Measurements from ENCODE around the gene MAPKAPK5.
"Not testable (repeated sequence)": the region's sequence is repeated elsewhere in the genome, so short reads cannot be mapped to it uniquely, and the experiment has no call there.

The MAPKAPK5 gene

DNA sequence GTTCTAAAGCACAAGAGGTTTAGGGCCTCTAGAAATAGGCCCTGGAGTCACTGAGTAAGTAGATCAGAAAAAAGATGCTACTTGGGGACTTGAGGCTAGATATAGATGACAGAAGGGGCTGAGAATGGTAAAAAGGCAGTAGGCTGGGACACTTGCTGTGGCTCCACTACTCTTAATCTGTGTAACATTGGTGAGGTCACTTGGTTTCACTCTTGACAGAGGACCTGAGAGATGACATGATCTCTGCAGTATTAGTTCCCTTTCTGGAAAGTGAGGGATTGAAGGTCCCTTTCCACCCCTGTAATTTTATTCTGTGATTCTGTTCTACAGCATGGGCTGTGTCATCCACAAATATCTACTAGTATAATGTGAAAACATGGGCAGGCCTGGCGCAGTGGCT is 39.7 kb downstream of the MAPKAPK5 start:
- in situ Hi-C loops (cut with HindIII; ENCODE audit: low sequenced_read_pairs): no loop called here

DNA sequence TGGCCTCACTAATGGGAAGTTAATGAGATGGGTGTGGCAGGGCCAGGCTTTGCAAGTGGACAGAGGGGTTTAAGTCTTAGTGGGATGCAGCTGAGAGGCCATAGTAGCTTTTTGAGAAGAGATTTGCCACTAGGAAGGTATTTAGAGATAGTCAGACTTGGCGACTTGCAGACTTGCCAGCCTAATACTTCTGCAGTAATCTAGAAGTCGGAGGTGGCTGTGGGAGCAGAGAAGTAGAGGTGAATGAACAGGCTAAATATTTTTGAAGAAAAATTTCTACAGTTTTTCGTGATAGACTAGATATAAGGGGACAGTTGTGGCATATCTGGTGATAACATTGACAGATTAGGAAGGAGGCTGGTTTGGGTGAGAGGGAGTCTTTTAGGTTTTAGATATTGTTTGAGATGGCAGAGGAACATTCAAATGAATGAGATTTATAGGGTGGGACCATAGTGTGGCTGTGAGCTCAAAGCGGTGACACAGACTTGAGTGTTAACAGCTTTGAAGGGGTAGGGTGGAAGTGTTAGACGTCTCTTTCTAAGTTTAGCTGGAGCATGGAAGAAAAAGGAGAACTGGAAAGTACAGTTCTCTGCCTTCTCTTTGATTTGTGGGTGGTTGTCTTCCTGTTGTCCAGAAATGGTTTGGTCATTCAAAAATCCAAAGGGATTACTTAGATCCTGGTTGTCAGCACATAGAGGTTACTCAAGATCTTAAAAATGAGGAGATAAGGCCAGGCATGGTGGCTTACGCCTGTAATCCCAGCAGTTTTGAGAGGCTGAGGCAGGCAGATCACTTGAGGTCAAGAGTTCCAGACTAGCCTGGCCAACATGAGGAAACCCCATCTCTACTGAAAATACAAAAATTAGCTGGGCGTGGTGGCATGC is 44.9 kb downstream of the MAPKAPK5 start:
- in situ Hi-C loops (cut with HindIII; ENCODE audit: low sequenced_read_pairs): no loop called here

DNA sequence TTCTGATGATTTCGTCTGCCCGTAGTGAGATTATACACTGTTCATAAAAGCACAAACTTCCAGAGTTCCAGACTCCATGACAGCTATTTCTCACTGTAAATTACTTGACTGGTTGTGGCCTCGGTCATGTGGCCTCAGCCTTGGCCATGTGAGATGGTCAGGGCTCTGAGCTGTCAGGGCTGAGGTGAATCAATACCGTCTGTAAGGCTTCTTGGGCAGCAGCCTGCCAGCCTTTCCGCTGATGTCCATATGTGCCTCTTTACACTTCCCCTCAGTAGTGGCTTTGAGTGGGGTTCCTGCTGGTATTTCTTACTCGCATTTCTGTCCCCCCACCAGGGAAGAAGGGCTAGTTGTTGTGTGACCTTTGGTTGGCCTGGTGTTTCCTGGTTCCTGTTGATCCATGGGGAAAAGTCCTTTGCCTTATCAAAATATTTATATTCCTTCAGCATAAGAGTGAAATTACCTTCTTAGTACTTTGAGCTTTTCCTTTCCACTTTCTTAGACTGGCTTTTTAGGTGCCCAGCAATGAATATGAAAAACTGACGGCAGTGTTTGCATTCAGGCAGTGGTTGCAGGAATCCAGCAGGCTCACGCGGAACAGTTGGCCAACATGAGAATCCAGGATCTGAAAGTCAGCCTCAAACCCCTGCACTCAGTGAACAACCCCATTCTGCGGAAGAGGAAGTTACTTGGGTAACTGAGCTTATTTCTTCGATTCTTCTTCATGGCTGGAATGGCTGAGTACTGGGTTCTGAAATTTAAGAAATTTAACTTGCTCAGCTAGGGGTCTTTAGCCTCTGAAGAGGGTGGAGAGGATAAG is 46.1 kb downstream of the MAPKAPK5 start:
- in situ Hi-C loops (cut with HindIII; ENCODE audit: low sequenced_read_pairs): no loop called here

DNA sequence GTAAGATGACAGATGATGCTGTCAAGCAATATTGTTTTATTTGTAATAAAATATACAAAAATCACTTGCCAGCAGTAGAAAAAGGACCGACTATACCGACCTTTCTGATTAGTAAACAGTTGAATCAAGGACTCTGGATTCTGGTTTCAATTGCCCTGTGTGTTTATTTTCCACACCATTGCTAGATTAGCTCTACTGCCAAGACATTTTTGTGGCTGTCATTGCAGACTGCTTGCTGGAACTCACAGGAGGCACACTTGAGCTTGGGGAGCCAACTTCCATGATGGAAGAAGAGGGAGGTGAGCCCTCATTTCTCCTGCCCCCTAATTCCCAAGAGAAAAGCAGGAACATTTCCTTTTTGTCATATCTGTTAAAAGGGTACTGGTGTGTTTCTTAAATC is 51.3 kb downstream of the MAPKAPK5 start:
- in situ Hi-C loops (cut with HindIII; ENCODE audit: low sequenced_read_pairs): no loop called here

DNA sequence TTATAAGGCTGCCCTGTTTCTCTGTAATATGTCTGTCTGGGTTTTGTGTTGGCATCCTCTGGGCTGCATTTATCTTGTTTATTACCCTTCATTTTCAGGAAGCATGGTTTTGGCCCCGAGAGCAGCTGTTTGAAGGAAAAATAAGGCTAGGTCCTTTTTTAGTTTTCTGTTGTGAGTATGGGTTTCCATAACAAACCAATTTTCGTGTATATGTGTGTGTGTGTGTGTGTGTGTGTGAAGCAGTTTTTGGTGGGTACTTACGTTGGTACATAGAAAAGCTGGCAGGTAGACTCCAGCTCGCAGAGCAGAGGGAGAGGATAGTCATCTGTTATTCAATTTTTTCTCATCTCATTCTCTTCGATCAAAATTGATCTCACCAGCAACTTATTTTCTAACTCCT is 52.5 kb downstream of the MAPKAPK5 start:
- in situ Hi-C loops (cut with HindIII; ENCODE audit: low sequenced_read_pairs): no loop called here

DNA sequence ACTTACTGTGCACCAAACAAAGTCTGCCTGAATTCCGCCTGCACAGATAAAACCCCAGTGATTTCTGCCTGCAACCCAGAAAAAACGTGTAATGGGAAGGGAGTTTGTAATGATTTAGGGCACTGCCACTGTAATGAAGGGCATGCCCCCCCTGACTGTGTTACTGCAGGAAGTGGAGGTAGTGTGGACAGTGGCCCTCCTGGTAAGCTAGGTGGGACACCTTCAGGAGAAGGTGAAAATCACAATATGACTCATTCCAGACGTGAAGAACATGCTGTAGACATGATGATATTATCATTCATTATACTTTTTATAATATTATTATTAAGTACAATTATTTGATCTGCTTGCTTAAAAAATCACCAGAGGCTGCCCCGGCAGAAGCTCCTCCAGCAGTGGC is 59.2 kb downstream of the MAPKAPK5 start:
- in situ Hi-C loops (cut with HindIII; ENCODE audit: low sequenced_read_pairs): no loop called here

DNA sequence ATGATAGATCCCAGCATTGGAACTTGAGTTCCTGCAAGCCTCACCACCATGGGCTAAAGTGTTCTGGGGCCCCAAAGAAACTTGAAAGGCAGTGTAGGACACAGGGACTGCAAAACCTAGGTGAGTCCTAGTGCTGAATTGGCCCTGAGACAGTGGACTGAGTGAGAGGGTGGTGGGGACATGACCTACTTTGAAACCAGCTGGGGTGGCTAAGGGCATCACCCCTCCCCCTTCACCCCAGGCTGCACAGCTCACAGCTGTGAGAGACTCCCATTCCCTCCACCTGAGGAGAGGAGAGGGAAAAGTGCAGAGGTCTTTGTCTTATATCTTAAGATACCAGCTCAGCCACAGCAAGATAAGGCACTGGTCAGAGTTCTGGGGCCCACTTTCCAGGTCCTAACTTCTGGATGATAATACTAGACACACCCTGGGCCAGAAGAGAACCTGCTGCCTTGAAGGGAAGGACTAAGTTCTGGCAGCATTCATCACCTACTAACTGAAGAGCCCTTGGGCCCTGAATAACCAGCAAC is 62.5 kb downstream of the MAPKAPK5 start:
- in situ Hi-C loops (cut with HindIII; ENCODE audit: low sequenced_read_pairs): no loop called here

DNA sequence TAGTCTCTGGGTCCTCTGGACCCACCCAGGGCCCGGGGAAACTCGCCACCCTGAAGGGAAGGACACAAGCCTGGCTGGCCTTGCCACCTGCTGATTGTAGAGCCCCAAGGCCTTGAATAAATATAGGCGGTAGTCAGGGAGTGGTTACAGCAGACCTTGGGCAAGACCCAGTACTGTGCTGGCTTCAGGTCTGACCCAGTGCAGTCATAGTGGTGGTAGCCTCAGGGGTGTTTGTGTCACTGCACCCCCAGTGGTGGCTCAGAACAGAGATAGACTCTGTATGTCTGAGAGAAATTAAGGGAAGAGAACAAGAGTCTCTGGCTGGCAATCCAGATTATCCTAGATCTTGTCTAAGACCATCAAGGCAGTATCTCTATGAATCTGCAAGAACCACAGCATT is 63.5 kb downstream of the MAPKAPK5 start:
- in situ Hi-C loops (cut with HindIII; ENCODE audit: low sequenced_read_pairs): no loop called here

DNA sequence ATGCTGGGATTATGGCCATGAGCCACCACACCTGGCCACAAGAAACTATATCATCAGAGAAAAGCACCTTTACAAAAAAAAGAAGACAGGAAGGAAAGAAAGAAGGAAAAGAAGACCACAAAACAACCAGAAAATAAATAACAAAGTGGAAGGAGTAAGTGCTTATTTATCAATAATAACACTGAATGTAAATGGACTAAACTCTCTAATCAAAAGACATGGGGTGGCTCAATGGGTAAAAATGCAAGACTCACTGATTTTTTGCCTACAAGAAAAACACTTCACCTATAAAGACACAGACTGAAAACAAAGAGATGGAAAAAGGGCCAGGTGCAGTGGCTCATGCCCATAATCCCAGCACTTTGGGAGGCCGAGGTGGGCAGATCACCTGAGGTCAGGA is 65.7 kb downstream of the MAPKAPK5 start:
- in situ Hi-C loops (cut with HindIII; ENCODE audit: low sequenced_read_pairs): no loop called here

DNA sequence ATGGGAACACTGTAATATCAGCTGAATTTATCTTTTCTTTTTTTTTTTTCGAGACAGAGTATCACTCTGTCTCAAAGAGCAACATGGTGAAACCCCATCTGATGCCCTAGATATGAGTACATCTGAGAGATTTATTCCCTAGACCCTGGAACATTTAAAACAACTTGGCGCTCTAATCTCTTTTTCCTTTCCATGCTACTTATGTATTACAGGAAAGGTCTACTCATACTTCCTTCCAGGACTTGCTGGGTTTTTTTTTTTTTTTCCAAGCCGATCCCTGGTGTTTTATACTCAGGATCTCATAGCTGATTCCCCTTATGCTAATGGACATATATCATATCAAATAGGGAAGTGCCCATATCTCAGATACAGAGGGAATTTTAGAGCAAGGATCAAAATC is 83.1 kb downstream of the MAPKAPK5 start:
- in situ Hi-C loops (cut with HindIII; ENCODE audit: low sequenced_read_pairs): no loop called here

DNA sequence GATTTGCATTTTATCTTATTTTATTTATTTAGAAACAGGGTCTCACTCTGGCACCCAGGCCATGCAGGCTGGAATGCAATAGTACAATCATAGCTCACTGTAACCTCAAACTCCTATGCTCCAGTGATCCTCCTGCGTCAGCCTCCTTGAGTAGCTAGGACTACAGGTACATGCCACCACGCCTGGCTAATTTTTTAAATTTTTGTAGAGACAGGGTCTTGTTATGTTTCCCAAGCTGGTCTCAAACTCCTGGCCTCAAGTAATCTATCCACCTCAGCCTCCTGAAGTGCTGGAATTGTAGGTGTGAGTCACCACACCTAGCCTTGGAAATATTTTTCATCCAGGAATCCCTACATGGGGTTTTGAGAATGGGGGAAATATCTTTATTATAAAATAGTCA is 84.6 kb downstream of the MAPKAPK5 start:
- in situ Hi-C loops (cut with HindIII; ENCODE audit: low sequenced_read_pairs): no loop called here

DNA sequence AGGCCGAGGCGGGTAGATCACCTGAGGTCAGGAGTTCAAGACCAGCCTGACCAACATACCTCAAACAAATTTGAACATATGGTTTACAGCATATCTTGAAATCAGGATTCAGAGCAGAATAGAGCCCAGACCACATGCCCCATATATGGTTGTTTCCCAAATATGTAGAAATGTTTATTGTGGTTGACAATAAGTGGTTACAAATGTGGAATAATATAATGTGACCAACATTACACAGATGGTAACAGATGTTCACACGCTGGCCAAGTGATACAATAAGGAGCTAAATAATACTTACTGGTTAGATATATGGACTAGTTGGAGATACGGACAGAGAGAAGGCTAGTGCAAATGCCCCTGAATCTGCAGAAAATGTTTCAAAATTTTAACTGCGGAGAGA is 85.3 kb downstream of the MAPKAPK5 start:
- in situ Hi-C loops (cut with HindIII; ENCODE audit: low sequenced_read_pairs): no loop called here

DNA sequence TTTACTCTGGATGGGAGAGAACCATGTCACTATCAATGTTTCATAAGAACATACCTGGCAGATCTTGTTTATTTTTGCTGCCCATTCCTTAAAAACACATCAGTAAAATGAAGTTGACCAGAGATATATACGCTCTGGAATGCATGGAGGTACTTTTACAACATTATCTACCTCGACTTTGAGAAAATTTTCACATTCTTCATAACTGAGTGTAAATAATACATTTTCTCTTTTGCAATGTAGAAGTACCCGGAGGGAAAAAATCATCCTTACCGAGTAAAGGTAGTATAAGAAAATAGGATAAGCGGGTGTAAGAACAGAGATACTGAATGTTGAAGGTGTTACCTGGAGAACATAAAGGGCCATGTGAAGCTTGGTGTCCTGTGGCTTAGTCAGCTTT is 90.2 kb downstream of the MAPKAPK5 start:
- in situ Hi-C loops (cut with HindIII; ENCODE audit: low sequenced_read_pairs): no loop called here

DNA sequence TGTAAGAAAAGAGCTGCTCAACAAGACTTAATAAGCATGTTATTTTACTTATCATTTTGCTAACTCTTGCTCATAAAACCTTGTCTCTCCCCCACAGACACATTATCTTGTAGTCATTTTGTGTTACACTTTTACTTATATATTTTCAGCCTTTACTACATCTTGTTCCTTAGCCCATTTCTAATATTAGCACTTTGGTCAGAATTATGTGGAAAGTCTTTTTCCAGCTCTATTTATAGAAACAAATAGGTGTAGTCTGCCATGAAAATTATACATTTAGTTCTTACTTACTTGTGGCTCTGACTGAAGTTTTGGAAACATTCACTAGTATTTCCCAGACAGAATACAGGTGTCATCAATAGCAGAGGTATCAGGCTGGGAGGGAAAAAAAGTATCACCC is 94.8 kb downstream of the MAPKAPK5 start:
- in situ Hi-C loops (cut with HindIII; ENCODE audit: low sequenced_read_pairs): no loop called here

DNA sequence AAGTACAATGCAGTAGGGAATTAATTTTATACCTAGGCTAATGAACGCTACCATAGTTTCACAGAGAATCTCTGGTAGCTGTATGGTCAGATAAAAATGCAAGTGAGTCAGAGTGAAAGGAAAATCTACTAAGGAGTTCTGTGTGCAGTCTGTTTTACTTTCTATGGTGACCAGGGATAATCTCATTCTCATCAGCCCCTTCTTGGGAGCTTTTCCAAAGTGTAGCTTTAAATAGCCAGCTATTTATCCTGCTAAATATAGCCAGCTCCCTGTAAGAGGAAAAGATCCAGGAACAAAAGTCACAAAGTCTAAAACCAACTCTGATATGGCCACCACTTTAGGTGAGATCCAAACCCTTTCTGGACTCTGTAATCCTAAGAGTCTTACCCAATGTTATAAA is 95.4 kb downstream of the MAPKAPK5 start:
- in situ Hi-C loops (cut with HindIII; ENCODE audit: low sequenced_read_pairs): no loop called here

DNA sequence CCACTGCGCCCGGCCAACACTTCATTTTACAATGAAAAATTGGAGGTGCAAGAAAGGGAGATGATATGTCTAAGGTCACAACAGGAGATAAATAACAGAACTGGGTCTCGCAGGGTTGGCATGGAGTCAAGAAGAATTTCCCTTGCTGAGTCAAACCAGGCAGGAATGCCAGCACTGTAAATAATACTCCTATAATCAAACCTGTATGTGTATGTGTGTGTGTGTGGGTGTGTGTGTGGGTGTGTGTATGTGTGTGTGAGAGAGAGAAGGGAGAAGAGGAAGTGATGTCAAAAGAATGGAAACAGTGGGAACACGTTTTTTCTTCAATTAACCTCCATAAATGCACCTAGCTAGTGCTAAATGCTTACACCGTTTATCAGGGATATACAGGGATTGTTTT is 100.5 kb downstream of the MAPKAPK5 start:
- in situ Hi-C loops (cut with HindIII; ENCODE audit: low sequenced_read_pairs): no loop called here

DNA sequence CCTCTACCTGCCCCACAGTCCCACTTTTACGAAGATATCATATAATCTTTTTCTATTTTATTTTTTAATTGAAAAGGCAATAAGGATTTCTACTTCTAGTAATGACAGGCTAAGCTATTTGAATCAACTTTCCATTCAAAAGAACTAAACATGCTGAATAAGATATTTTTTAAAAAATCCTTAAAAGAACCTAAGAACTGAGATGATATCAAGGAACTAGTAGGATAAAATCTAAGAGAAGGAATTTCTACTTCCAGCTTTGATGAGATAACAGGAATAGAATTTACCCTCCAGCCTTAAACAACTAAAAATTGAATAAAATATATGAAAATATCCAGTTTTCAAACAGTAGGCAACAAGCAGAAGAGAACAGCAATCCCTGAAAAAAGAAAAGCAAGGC is 101.9 kb downstream of the MAPKAPK5 start:
- in situ Hi-C loops (cut with HindIII; ENCODE audit: low sequenced_read_pairs): no loop called here

DNA sequence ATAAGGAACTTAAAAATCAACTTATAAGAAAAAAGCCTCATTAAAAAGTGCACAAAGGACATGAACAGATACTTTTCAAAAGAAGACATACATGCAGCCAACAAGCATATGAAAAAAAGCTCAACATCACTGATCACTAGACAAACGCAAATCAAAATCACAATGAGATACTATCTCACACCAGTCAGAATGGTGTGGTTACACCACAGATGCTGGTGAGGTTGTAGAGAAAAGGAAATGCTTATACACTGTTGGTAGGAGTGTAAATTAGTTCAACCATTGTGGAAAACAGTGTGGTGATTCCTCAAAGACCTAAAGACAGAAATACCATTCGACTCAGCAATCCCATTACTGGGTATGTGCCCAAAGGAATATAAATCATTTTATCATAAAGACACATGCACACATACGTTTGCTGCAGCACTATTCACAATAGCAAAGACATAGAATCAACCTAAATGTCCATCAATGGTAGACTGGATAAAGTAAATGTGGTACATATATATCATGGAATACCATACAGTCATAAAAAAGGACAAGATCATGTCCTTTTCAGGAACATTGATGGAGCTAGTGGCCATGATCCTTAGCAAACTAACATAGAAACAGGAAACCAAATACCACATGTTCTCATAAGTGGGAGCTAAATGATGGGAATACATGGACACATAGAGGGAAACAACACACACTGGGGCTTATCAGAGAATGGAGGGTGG is 109.1 kb downstream of the MAPKAPK5 start:
- in situ Hi-C loops (cut with HindIII; ENCODE audit: low sequenced_read_pairs): not testable (repeated sequence)

Data from DLD1 (cell line).